ENCODE data around the gene TBC1D22A. TPM values are rescaled to one million over a fixed set of nuclear protein-coding genes. Genes with fewer than 3 reads are reported as not detected.

Gene TBC1D22A
- total RNA-seq, 1 experiment from 2014 or later = 26.0 TPM

GRCh38 chr22:47209040-47209514 is 446.6 kb downstream of the TBC1D22A start:
- no peak overlapping the region for H3K27ac Mint-ChIP-seq (ENCODE audit: low read depth, unreplicated experiment)
- no peak for TF ChIP-seq CTCF (IDR thresholded peaks at IDR 0.05; ENCODE audit: unreplicated experiment)
- CTCF ChIA-PET = no interaction called here
- intact Hi-C loops (cut with micrococcal nuclease) = no loop called here
- peaks cover 8% of the 10 kb centered on the region for H3K9me3 Mint-ChIP-seq (ENCODE audit: unreplicated experiment)
- H3K4me3 Mint-ChIP-seq (ENCODE audit: unreplicated experiment) = no peak overlapping the region
- POLR2A ChIA-PET = no interaction called here
- peaks cover 11% of the 10 kb centered on the region for H3K27me3 Mint-ChIP-seq (ENCODE audit: insufficient read depth, unreplicated experiment)
- no peaks in the 10 kb centered on the region for H3K4me1 Mint-ChIP-seq (ENCODE audit: insufficient read depth, unreplicated experiment)
- no peak for DNase-seq (ENCODE audit: unreplicated experiment)
- BruUV-seq (replicated peaks) = no TSS peak
- peaks cover 5% of the 10 kb centered on the region for H3K36me3 Mint-ChIP-seq (ENCODE audit: insufficient read depth, unreplicated experiment)

- no peaks in the 10 kb centered on the region for H3K4me1 Mint-ChIP-seq (ENCODE audit: insufficient read depth, unreplicated experiment)
- H3K27me3 Mint-ChIP-seq (ENCODE audit: insufficient read depth, unreplicated experiment) = peaks cover 6% of the 10 kb centered on the region
- peaks cover 5% of the 10 kb centered on the region for H3K36me3 Mint-ChIP-seq (ENCODE audit: insufficient read depth, unreplicated experiment)
- no peak overlapping the region for H3K4me3 Mint-ChIP-seq (ENCODE audit: unreplicated experiment)
- TF ChIP-seq CTCF (IDR thresholded peaks at IDR 0.05; ENCODE audit: unreplicated experiment) = no peak
- intact Hi-C loops (cut with micrococcal nuclease) = loop anchor here (5.0 to 10.0 kb wide), 2 partner anchors 378 to 1285 kb away; no protein-coding TSS in a partner anchor
- POLR2A ChIA-PET = no interaction called here
- no TSS peak for BruUV-seq (replicated peaks)
- no peak for DNase-seq (ENCODE audit: unreplicated experiment)
- CTCF ChIA-PET = no interaction called here
- H3K27ac Mint-ChIP-seq (ENCODE audit: low read depth, unreplicated experiment) = no peak overlapping the region
- H3K9me3 Mint-ChIP-seq (ENCODE audit: unreplicated experiment) = peaks cover 8% of the 10 kb centered on the region
Measured at GRCh38 chr22:47209547-47210023, 447.1 kb downstream of the TBC1D22A start.

GRCh38 chr22:47210112-47210657 is 447.7 kb downstream of the TBC1D22A start:
- BruUV-seq (replicated peaks) = no TSS peak
- ChIA-PET POLR2A (no interaction called here), CTCF (interaction anchor here (0.6 kb wide), 1 partner anchor 127 kb away, joined by 3 read pairs; no protein-coding TSS in a partner anchor)
- H3K9me3 Mint-ChIP-seq (ENCODE audit: unreplicated experiment) = peaks cover 8% of the 10 kb centered on the region
- DNase-seq (ENCODE audit: unreplicated experiment) = no peak
- no peak for TF ChIP-seq CTCF (IDR thresholded peaks at IDR 0.05; ENCODE audit: unreplicated experiment)
- H3K36me3 Mint-ChIP-seq (ENCODE audit: insufficient read depth, unreplicated experiment) = peaks cover 4% of the 10 kb centered on the region
- no peaks in the 10 kb centered on the region for H3K4me1 Mint-ChIP-seq (ENCODE audit: insufficient read depth, unreplicated experiment)
- H3K27ac Mint-ChIP-seq (ENCODE audit: low read depth, unreplicated experiment) = no peak overlapping the region
- intact Hi-C loops (cut with micrococcal nuclease) = loop anchor here (5.0 to 10.0 kb wide), 2 partner anchors 377 to 1285 kb away; no protein-coding TSS in a partner anchor
- H3K4me3 Mint-ChIP-seq (ENCODE audit: unreplicated experiment) = no peak overlapping the region
- H3K27me3 Mint-ChIP-seq (ENCODE audit: insufficient read depth, unreplicated experiment) = no peaks in the 10 kb centered on the region

GRCh38 chr22:47210686-47211085 is 448.2 kb downstream of the TBC1D22A start:
- ChIA-PET POLR2A (no interaction called here), CTCF (no interaction called here)
- Mint-ChIP-seq H3K4me3 (ENCODE audit: unreplicated experiment) (no peak overlapping the region), H3K36me3 (ENCODE audit: insufficient read depth, unreplicated experiment) (no peaks in the 10 kb centered on the region), H3K27me3 (ENCODE audit: insufficient read depth, unreplicated experiment) (no peaks in the 10 kb centered on the region), H3K27ac (ENCODE audit: low read depth, unreplicated experiment) (no peak overlapping the region), H3K4me1 (ENCODE audit: insufficient read depth, unreplicated experiment) (no peaks in the 10 kb centered on the region), H3K9me3 (ENCODE audit: unreplicated experiment) (peaks cover 8% of the 10 kb centered on the region)
- intact Hi-C loops (cut with micrococcal nuclease) = loop anchor here (5.0 to 10.0 kb wide), 2 partner anchors 377 to 1284 kb away; no protein-coding TSS in a partner anchor
- no peak for TF ChIP-seq CTCF (IDR thresholded peaks at IDR 0.05; ENCODE audit: unreplicated experiment)
- BruUV-seq (replicated peaks) = no TSS peak
- DNase-seq (ENCODE audit: unreplicated experiment) = no peak
